Measurements from ENCODE around the gene ZNF398.

ZNF398 gene, protein sequence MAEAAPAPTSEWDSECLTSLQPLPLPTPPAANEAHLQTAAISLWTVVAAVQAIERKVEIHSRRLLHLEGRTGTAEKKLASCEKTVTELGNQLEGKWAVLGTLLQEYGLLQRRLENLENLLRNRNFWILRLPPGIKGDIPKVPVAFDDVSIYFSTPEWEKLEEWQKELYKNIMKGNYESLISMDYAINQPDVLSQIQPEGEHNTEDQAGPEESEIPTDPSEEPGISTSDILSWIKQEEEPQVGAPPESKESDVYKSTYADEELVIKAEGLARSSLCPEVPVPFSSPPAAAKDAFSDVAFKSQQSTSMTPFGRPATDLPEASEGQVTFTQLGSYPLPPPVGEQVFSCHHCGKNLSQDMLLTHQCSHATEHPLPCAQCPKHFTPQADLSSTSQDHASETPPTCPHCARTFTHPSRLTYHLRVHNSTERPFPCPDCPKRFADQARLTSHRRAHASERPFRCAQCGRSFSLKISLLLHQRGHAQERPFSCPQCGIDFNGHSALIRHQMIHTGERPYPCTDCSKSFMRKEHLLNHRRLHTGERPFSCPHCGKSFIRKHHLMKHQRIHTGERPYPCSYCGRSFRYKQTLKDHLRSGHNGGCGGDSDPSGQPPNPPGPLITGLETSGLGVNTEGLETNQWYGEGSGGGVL

GRCh38 chr7:149147072-149147751 lies at the start of gene ZNF398:
Gene ZNF398 (plus strand): TSS chr7:149147453. CDS start chr7:149147743, 290 bp downstream.
- H3K4me1 ChIP-seq (ENCODE audit: insufficient read depth, low read length): peaks cover 4% of the 10 kb centered on the region

GRCh38 chr7:149099058-149099457 lies 48.2 kb upstream of the ZNF398 start:
- Histone ChIP-seq H3K9me3 (ENCODE audit: low read length) (no peaks in the 10 kb centered on the region), H3K4me1 (ENCODE audit: insufficient read depth, low read length) (peaks cover 4% of the 10 kb centered on the region), H2AFZ (ENCODE audit: low read depth, low read length) (no peak overlapping the region), H3K4me3 (ENCODE audit: low read length) (no peak overlapping the region), H3K27me3 (ENCODE audit: insufficient read depth, low read length) (no peaks in the 10 kb centered on the region), H3K36me3 (ENCODE audit: insufficient read depth, low read length) (peaks cover 13% of the 10 kb centered on the region)

More at GRCh38 chr7:149147072-149147751, at the start of gene ZNF398:
- Histone ChIP-seq H3K36me3 (ENCODE audit: insufficient read depth, low read length) (no peaks in the 10 kb centered on the region), H3K9me3 (ENCODE audit: low read length) (no peaks in the 10 kb centered on the region), H3K27me3 (ENCODE audit: insufficient read depth, low read length) (no peaks in the 10 kb centered on the region), H2AFZ (ENCODE audit: low read depth, low read length) (peak within 1 kb of the TSS; percentile 86), H3K4me3 (ENCODE audit: low read length) (peak within 1 kb of the TSS; percentile 82)

DNA sequence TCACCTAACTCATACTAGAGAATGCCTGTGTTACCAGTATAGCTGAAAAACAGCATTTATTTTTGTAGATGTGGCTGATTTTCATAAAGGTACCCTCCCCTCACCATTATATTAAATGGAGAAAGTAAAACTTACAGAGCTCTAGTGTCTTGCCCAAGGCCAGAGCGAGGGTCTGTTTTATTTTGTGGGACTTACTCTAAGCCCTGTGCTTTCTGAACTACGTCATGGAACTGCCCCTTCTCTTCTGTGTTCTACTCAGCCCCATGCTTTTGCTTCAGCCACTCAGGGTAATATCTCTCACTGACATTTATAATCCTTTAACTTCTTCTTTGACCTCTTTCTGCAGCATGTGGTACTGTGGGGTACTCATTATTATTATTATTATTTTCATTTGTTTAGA lies 46.4 kb upstream of the ZNF398 start:
- Histone ChIP-seq H3K4me1 (ENCODE audit: insufficient read depth, low read length) (peaks cover 4% of the 10 kb centered on the region), H3K9me3 (ENCODE audit: low read length) (no peaks in the 10 kb centered on the region), H3K36me3 (ENCODE audit: insufficient read depth, low read length) (peaks cover 27% of the 10 kb centered on the region), H3K27me3 (ENCODE audit: insufficient read depth, low read length) (no peaks in the 10 kb centered on the region), H2AFZ (ENCODE audit: low read depth, low read length) (no peak overlapping the region), H3K4me3 (ENCODE audit: low read length) (no peak overlapping the region)

DNA sequence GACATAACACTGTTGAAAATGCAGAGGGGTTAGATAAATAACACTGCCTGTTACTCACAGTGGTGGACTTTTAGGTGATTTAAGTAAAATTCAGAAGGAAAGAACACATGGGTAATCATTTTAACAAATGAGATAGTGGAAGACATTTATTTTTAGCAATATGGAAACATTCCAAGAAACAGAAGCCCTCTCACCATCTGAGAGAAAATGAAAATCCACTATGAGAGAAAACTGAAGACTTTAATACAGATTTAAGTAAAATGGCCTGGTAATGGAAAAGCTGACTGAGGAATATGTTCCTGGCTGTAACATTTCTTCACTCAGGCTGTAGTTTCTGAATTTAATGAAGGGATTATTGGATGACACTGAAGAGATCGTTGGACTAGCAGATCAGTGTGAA lies 44.6 kb upstream of the ZNF398 start:
- Histone ChIP-seq H3K36me3 (ENCODE audit: insufficient read depth, low read length) (peaks cover 27% of the 10 kb centered on the region), H3K9me3 (ENCODE audit: low read length) (no peaks in the 10 kb centered on the region), H3K4me1 (ENCODE audit: insufficient read depth, low read length) (no peaks in the 10 kb centered on the region), H3K27me3 (ENCODE audit: insufficient read depth, low read length) (no peaks in the 10 kb centered on the region), H3K4me3 (ENCODE audit: low read length) (no peak overlapping the region), H2AFZ (ENCODE audit: low read depth, low read length) (no peak overlapping the region)

GRCh38 chr7:149103424-149103823 lies 43.8 kb upstream of the ZNF398 start:
- H3K9me3 ChIP-seq (ENCODE audit: low read length): no peaks in the 10 kb centered on the region
- H2AFZ ChIP-seq (ENCODE audit: low read depth, low read length): no peak overlapping the region
- H3K4me3 ChIP-seq (ENCODE audit: low read length): no peak overlapping the region
- peaks cover 31% of the 10 kb centered on the region for H3K36me3 ChIP-seq (ENCODE audit: insufficient read depth, low read length)
- no peaks in the 10 kb centered on the region for H3K4me1 ChIP-seq (ENCODE audit: insufficient read depth, low read length)
- H3K27me3 ChIP-seq (ENCODE audit: insufficient read depth, low read length): no peaks in the 10 kb centered on the region

- Histone ChIP-seq H3K4me3 (ENCODE audit: low read length) (no peak overlapping the region), H3K27me3 (ENCODE audit: insufficient read depth, low read length) (no peaks in the 10 kb centered on the region), H3K9me3 (ENCODE audit: low read length) (no peaks in the 10 kb centered on the region), H3K4me1 (ENCODE audit: insufficient read depth, low read length) (no peaks in the 10 kb centered on the region), H3K36me3 (ENCODE audit: insufficient read depth, low read length) (peaks cover 31% of the 10 kb centered on the region), H2AFZ (ENCODE audit: low read depth, low read length) (no peak overlapping the region)
Observed at GRCh38 chr7:149104214-149104613, 43.0 kb upstream of the ZNF398 start.

GRCh38 chr7:149104749-149105148 lies 42.5 kb upstream of the ZNF398 start:
- H3K27me3 ChIP-seq (ENCODE audit: insufficient read depth, low read length): no peaks in the 10 kb centered on the region
- no peaks in the 10 kb centered on the region for H3K9me3 ChIP-seq (ENCODE audit: low read length)
- H2AFZ ChIP-seq (ENCODE audit: low read depth, low read length): no peak overlapping the region
- peaks cover 31% of the 10 kb centered on the region for H3K36me3 ChIP-seq (ENCODE audit: insufficient read depth, low read length)
- no peak overlapping the region for H3K4me3 ChIP-seq (ENCODE audit: low read length)
- H3K4me1 ChIP-seq (ENCODE audit: insufficient read depth, low read length): no peaks in the 10 kb centered on the region

DNA sequence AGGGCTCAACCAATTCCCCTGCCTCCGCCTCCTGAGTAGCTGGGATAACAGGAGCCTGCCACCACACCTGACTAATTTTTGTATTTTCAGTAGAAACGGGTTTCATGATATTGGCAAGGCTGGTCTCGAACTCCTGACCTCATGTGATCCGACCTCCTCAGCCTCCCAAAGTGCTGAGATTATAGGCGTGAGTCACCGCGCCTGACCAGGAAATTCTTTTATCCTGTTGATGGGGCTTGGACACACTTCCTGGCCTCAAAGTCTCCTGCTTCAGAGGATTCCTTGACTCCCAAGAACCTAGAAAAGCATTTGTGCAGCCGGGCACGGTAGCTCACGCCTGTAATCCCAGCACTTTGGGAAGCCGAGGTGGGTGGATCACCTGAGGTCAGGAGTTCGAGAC lies 37.3 kb upstream of the ZNF398 start:
- Histone ChIP-seq H2AFZ (ENCODE audit: low read depth, low read length) (no peak overlapping the region), H3K9me3 (ENCODE audit: low read length) (no peaks in the 10 kb centered on the region), H3K27me3 (ENCODE audit: insufficient read depth, low read length) (no peaks in the 10 kb centered on the region), H3K4me1 (ENCODE audit: insufficient read depth, low read length) (no peaks in the 10 kb centered on the region), H3K4me3 (ENCODE audit: low read length) (no peak overlapping the region), H3K36me3 (ENCODE audit: insufficient read depth, low read length) (peaks cover 14% of the 10 kb centered on the region)

DNA sequence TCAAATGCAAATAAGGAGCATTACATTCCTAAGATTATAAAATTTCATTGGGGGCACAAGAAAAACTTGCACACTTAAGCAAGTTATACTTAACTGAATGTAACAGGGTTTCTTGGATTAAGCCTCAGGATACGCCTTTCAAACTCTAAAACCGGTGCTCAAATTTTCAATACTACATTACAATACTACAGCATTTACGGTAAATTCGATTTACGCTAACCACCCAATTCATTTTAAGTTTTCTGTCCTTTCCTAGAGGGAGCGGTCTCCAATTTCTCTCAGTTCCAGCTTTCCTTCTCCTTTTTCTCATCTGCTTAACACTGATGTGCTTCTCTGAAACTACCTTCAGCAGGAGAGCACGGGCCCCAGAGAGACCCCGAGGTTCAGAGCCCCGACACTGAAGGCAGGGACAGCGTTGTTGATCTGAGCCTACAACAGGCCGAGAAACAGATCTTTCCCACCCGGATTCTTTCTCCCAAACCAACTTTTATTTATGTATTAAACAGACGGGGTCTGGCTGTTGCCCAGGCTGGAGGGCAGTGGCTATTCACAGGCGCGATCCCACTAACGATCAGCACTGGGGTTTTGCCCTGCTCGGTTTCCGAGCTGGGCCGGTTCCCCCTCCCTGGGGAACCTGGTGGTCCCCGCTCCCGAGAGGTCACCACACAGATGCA lies 21.9 kb upstream of the ZNF398 start:
- peaks cover 5% of the 10 kb centered on the region for H3K36me3 ChIP-seq (ENCODE audit: insufficient read depth, low read length)

DNA sequence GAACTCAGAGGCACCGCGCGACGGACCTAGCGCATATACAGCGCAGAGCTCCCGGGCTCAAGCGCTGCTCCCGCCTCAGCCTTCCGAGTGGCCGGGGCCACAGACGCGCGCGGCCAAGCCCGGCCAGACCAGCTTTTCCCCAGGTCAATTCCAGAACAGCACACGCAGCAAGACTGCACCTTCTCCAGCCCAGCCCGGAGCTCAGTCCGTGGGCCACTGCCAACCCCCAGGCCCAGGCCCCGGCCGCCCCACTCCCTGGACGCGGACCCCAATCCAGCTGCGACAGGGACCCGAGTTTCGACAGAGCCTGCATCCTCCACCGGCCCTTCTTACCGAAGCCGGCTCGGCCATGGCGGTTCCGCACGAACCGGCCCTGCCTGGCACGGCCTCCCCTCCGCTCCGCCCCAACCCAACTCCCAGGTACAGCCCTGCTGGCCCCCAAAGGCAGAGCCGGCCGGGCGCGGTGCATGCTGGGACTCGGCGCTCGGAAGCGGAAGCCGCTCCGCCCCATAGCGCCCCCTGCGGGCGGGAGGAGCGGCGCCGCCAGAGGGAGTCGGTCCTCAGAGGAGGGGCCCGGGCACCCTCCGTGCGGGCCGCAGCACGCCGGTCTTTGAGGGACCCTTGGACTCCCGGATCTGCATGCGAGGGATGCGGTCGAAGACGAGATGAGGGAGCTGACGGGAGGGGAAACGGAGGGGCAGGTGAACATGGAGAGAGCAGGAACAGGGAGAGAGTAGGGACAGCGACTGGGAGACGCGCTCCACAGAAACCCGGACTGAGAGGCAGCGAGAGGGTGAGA lies 21.2 kb upstream of the ZNF398 start, which contains the start of gene ZNF425:
TSS of gene ZNF425 (minus strand) at position 462 of the 799 bp plus-strand sequence. CDS start at position 351, 111 bp downstream.
- H3K4me1 ChIP-seq (ENCODE audit: insufficient read depth, low read length): peaks cover 13% of the 10 kb centered on the region
- peak within 1 kb of the TSS; percentile 81 for H2AFZ ChIP-seq (ENCODE audit: low read depth, low read length)
- H3K4me3 ChIP-seq (ENCODE audit: low read length): peak within 1 kb of the TSS; percentile 86
- H3K36me3 ChIP-seq (ENCODE audit: insufficient read depth, low read length): peaks cover 12% of the 10 kb centered on the region
- H3K27me3 ChIP-seq (ENCODE audit: insufficient read depth, low read length): no peaks in the 10 kb centered on the region
- peaks cover 4% of the 10 kb centered on the region for H3K9me3 ChIP-seq (ENCODE audit: low read length)

More for the DNA sequence above, 21.9 kb upstream of the ZNF398 start:
- Histone ChIP-seq H3K9me3 (ENCODE audit: low read length) (no peaks in the 10 kb centered on the region), H3K27me3 (ENCODE audit: insufficient read depth, low read length) (no peaks in the 10 kb centered on the region), H2AFZ (ENCODE audit: low read depth, low read length) (peak overlapping the region; percentile 81), H3K4me1 (ENCODE audit: insufficient read depth, low read length) (peaks cover 13% of the 10 kb centered on the region), H3K4me3 (ENCODE audit: low read length) (peak overlapping the region; percentile 86)

DNA sequence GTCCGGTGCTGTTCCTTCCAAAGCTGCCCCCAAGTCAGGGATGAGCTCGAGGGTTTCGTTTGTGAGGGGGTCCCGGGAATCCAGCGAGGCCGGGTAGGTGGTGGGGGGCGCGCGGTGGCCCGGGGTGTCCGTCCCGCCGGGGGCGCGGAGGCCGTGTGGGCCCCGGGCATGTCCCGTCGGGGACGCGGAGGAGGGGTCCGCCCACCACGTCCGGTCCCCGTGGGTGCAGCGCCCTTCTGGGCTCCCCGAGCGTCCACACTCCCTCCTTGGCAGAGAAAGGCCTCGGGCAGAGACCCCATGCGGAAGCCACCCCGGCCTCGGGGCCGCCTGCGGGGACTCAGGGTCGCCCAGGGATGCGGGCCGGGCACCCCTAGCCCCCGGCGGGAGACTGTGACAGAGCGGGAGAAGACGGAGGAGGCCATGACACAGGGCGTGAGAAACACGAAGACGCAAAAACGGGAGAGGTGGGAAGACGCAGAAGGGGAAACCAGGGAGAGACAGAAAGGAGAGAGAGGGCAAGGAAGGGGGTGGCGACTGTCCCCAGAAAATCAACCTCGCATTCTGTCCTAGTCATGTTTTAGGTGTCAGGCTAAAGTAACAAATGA lies 20.5 kb upstream of the ZNF398 start:
- peak overlapping the region; percentile 86 for H3K4me3 ChIP-seq (ENCODE audit: low read length)
- H3K36me3 ChIP-seq (ENCODE audit: insufficient read depth, low read length): peaks cover 17% of the 10 kb centered on the region
- peaks cover 7% of the 10 kb centered on the region for H3K9me3 ChIP-seq (ENCODE audit: low read length)
- H3K27me3 ChIP-seq (ENCODE audit: insufficient read depth, low read length): no peaks in the 10 kb centered on the region
- H3K4me1 ChIP-seq (ENCODE audit: insufficient read depth, low read length): peaks cover 13% of the 10 kb centered on the region
- H2AFZ ChIP-seq (ENCODE audit: low read depth, low read length): peak overlapping the region; percentile 81

All from neuron (in vitro differentiated cells).